ENCODE measurements around the gene COL5A3. TPM values are rescaled to one million over a fixed set of nuclear protein-coding genes. Genes with fewer than 3 reads are reported as not detected.

Gene COL5A3
- total RNA-seq, 4 donors from 2014 or later = 1.2 to 9.1 (median 4.1) TPM

- peak; percentile 53 to 83 (median 70) for DNase-seq
- Histone ChIP-seq H3K27ac (no peak overlapping the region), H3K9me3 (no peaks in the 10 kb centered on the region), H3K27me3 (no peaks in the 10 kb centered on the region), H3K4me3 (no peak overlapping the region), H3K4me1 (peaks cover 0 to 14% (median 0%) of the 10 kb centered on the region in 4 donors), H3K36me3 (no peaks in the 10 kb centered on the region)
- no peak for TF ChIP-seq POLR2A (IDR thresholded peaks at IDR 0.05)
- TF ChIP-seq CTCF (IDR thresholded peaks at IDR 0.05) = peak; percentile 23 to 67 (median 42)
Measured at GRCh38 chr19:10000171-10000826, 10.0 kb downstream of the COL5A3 start.

GRCh38 chr19:9996541-9996940 lies 13.8 kb downstream of the COL5A3 start:
- H3K4me1 ChIP-seq = peaks cover 0 to 4% (median 0%) of the 10 kb centered on the region in 4 donors
- no peaks in the 10 kb centered on the region for H3K36me3 ChIP-seq
- TF ChIP-seq CTCF (IDR thresholded peaks at IDR 0.05) (no peak), POLR2A (IDR thresholded peaks at IDR 0.05) (no peak)
- H3K4me3 ChIP-seq = no peak overlapping the region
- DNase-seq = no peak
- no peak overlapping the region for H3K27ac ChIP-seq
- no peaks in the 10 kb centered on the region for H3K27me3 ChIP-seq
- no peaks in the 10 kb centered on the region for H3K9me3 ChIP-seq

- no peaks in the 10 kb centered on the region for H3K36me3 ChIP-seq
- peaks cover 0 to 4% (median 0%) of the 10 kb centered on the region in 4 donors for H3K4me1 ChIP-seq
- no peaks in the 10 kb centered on the region for H3K27me3 ChIP-seq
- no peak overlapping the region for H3K4me3 ChIP-seq
- no peak for DNase-seq
- TF ChIP-seq CTCF (IDR thresholded peaks at IDR 0.05) = no peak
- TF ChIP-seq POLR2A (IDR thresholded peaks at IDR 0.05) = no peak
- H3K9me3 ChIP-seq = no peaks in the 10 kb centered on the region
- no peak overlapping the region for H3K27ac ChIP-seq
Measured at GRCh38 chr19:9995999-9996398, 14.3 kb downstream of the COL5A3 start.

- H3K36me3 ChIP-seq = no peaks in the 10 kb centered on the region
- no peaks in the 10 kb centered on the region for H3K9me3 ChIP-seq
- TF ChIP-seq POLR2A (IDR thresholded peaks at IDR 0.05) (no peak), CTCF (IDR thresholded peaks at IDR 0.05) (no peak)
- DNase-seq = no peak
- H3K27me3 ChIP-seq = no peaks in the 10 kb centered on the region
- no peak overlapping the region for H3K4me3 ChIP-seq
- H3K4me1 ChIP-seq = no peaks in the 10 kb centered on the region
- no peak overlapping the region for H3K27ac ChIP-seq
Measured at GRCh38 chr19:9995084-9995483, 15.2 kb downstream of the COL5A3 start.

GRCh38 chr19:9991425-9992191 lies 18.7 kb downstream of the COL5A3 start:
- DNase-seq = peak in 1 of 3 donors; percentile 14
- H3K27ac ChIP-seq = no peak overlapping the region

More at GRCh38 chr19:9991425-9992191, 18.7 kb downstream of the COL5A3 start:
- no peak overlapping the region for H3K4me3 ChIP-seq
- no peaks in the 10 kb centered on the region for H3K36me3 ChIP-seq
- no peaks in the 10 kb centered on the region for H3K4me1 ChIP-seq
- H3K9me3 ChIP-seq = no peaks in the 10 kb centered on the region
- no peak for TF ChIP-seq CTCF (IDR thresholded peaks at IDR 0.05)
- no peak for TF ChIP-seq POLR2A (IDR thresholded peaks at IDR 0.05)
- H3K27me3 ChIP-seq = no peaks in the 10 kb centered on the region

Measured in Peyer's patch (tissue), 4 donors.